Astrocyte (in vitro differentiated cells and primary cell): ENCODE results near the gene MYL6. TPM values are rescaled to one million over a fixed set of nuclear protein-coding genes. Genes with fewer than 3 reads are reported as not detected.

Experiments used
- DNase-seq: peaks from one replicate; pipeline ENCODE4 v3.0.0-alpha.2; 2010; ENCODE audit warnings: low read depth
- FAIRE-seq: peaks from 2 replicates; lab custom pipeline; 2011; peaks lifted over from hg19 to GRCh38; lab: Jason Lieb, UNC
- H2AFZ ChIP-seq: 2 replicates; pipeline ENCODE4 v1.6.0; 2012; ENCODE audit warnings: low read depth, low read length, inconsistent platforms
- H3K27ac ChIP-seq: 2 replicates; pipeline ENCODE4 v1.5.1; 2011; ENCODE audit warnings: low read depth, low read length, inconsistent platforms
- H3K27me3 ChIP-seq: 2 replicates; pipeline ENCODE4 v1.6.0; 2011; ENCODE audit warnings: low read length, inconsistent platforms; ENCODE audit not compliant: insufficient read depth
- H3K36me3 ChIP-seq: 2 replicates; pipeline ENCODE4 v1.5.1; 2011; ENCODE audit warnings: low read length, inconsistent platforms; ENCODE audit not compliant: insufficient read depth
- H3K4me1 ChIP-seq: 2 replicates; pipeline ENCODE4 v1.5.1; 2011; ENCODE audit warnings: low read length, inconsistent platforms; ENCODE audit not compliant: insufficient read depth
- H3K4me2 ChIP-seq: 2 replicates; pipeline ENCODE4 v1.6.0; 2012; ENCODE audit warnings: low read length, inconsistent platforms
- H3K4me3 ChIP-seq: 2 replicates; pipeline ENCODE4 v1.5.1; 2011; ENCODE audit warnings: low read depth, mild to moderate bottlenecking, low read length, inconsistent platforms; ENCODE audit not compliant: insufficient read depth
- H3K79me2 ChIP-seq: 2 replicates; pipeline ENCODE4 v1.6.0; 2012; ENCODE audit warnings: mild to moderate bottlenecking, low read length, inconsistent platforms; ENCODE audit not compliant: insufficient read depth
- H3K9ac ChIP-seq: 2 replicates; pipeline ENCODE4 v1.6.0; 2012; ENCODE audit warnings: mild to moderate bottlenecking, low read length, inconsistent platforms
- H3K9me3 ChIP-seq: 2 replicates; pipeline ENCODE4 v1.5.1; 2012; ENCODE audit warnings: low read depth, mild to moderate bottlenecking, low read length, inconsistent platforms; ENCODE audit not compliant: insufficient read depth
- H4K20me1 ChIP-seq: 2 replicates; pipeline ENCODE4 v1.6.0; 2012; ENCODE audit warnings: low read length, inconsistent platforms; ENCODE audit not compliant: insufficient read depth
- H3K27ac Mint-ChIP-seq: one replicate; pipeline ENCODE4 v1.8.0; 2021; ENCODE audit warnings: mild to moderate bottlenecking, mixed read lengths; ENCODE audit not compliant: unreplicated experiment
- H3K27me3 Mint-ChIP-seq: one replicate; pipeline ENCODE4 v1.8.0; 2021; ENCODE audit warnings: low read depth, mixed read lengths; ENCODE audit not compliant: unreplicated experiment
- H3K36me3 Mint-ChIP-seq: one replicate; pipeline ENCODE4 v1.8.0; 2021; ENCODE audit warnings: low read depth, mixed read lengths; ENCODE audit not compliant: unreplicated experiment
- H3K4me1 Mint-ChIP-seq: one replicate; pipeline ENCODE4 v1.8.0; 2021; ENCODE audit warnings: low read depth, mixed read lengths; ENCODE audit not compliant: unreplicated experiment
- H3K4me3 Mint-ChIP-seq: one replicate; pipeline ENCODE4 v1.8.0; 2021; ENCODE audit warnings: mild to moderate bottlenecking, moderate library complexity, mixed read lengths; ENCODE audit not compliant: unreplicated experiment
- H3K9me3 Mint-ChIP-seq: one replicate; pipeline ENCODE4 v1.8.0; 2021; ENCODE audit warnings: mild to moderate bottlenecking, mixed read lengths; ENCODE audit not compliant: unreplicated experiment
- CTCF ChIP-seq: IDR thresholded peaks from 2 replicates; pipeline ENCODE4 v1.5.1; 2011; ENCODE audit warnings: low read depth, mild to moderate bottlenecking, inconsistent platforms, low read length, moderate library complexity; ENCODE audit not compliant: insufficient read depth
- EZH2 ChIP-seq: IDR thresholded peaks from 2 replicates; pipeline ENCODE4 v1.6.1; 2012; ENCODE audit warnings: mild to moderate bottlenecking, low read length, inconsistent platforms; ENCODE audit not compliant: insufficient read depth
- total RNA-seq: library from RNA; stranded (reverse); gene quantifications from 2 replicates; pipeline ENCODE4 v1.2.1, GENCODE V29; 2021

Gene MYL6
- total RNA-seq, 1 donor from 2014 or later = 2,685 TPM

- H3K9me3 ChIP-seq = no peaks in the 10 kb centered on the region
- H3K79me2 ChIP-seq = peaks cover 27% of the 10 kb centered on the region
- peak overlapping the region; percentile 98 for H3K4me2 ChIP-seq
- H3K4me1 Mint-ChIP-seq = peaks cover 22% of the 10 kb centered on the region
- H3K36me3 Mint-ChIP-seq = peaks cover 20% of the 10 kb centered on the region
- H3K4me1 ChIP-seq = peaks cover 24% of the 10 kb centered on the region
- peak overlapping the region; percentile 99 for H3K4me3 ChIP-seq
- H3K36me3 ChIP-seq = peaks cover 5% of the 10 kb centered on the region
- H2AFZ ChIP-seq = no peak overlapping the region
- peak overlapping the region; percentile 96 for H3K4me3 Mint-ChIP-seq
- peak overlapping the region; percentile 93 for H3K27ac Mint-ChIP-seq
- peaks cover 11% of the 10 kb centered on the region for H4K20me1 ChIP-seq
- H3K9me3 Mint-ChIP-seq = no peaks in the 10 kb centered on the region
- FAIRE-seq = no peak
- H3K9ac ChIP-seq = peak overlapping the region; percentile 98
- peak; percentile 82 for DNase-seq
- H3K27me3 Mint-ChIP-seq = no peaks in the 10 kb centered on the region
- H3K27me3 ChIP-seq = no peaks in the 10 kb centered on the region
- H3K27ac ChIP-seq = peak overlapping the region; percentile 69
- TF ChIP-seq EZH2 (no peak), CTCF (peak; percentile 74)
These were observed 38.8 kb upstream of the MYL6 start for GRCh38 chr12:56119361-56119796.

GRCh38 chr12:56120158-56120846 lies 37.9 kb upstream of the MYL6 start:
- Mint-ChIP-seq H3K4me1 (peaks cover 22% of the 10 kb centered on the region), H3K27me3 (no peaks in the 10 kb centered on the region), H3K27ac (peak overlapping the region; percentile 74), H3K9me3 (no peaks in the 10 kb centered on the region), H3K36me3 (peaks cover 19% of the 10 kb centered on the region), H3K4me3 (peak overlapping the region; percentile 96)
- Histone ChIP-seq H3K9ac (peak overlapping the region; percentile 98), H3K4me3 (no peak overlapping the region), H3K4me1 (peaks cover 23% of the 10 kb centered on the region), H3K79me2 (peaks cover 27% of the 10 kb centered on the region), H3K4me2 (peak overlapping the region; percentile 98), H3K9me3 (no peaks in the 10 kb centered on the region), H3K36me3 (peaks cover 5% of the 10 kb centered on the region), H3K27ac (peak overlapping the region; percentile 61), H4K20me1 (peaks cover 11% of the 10 kb centered on the region), H3K27me3 (no peaks in the 10 kb centered on the region), H2AFZ (no peak overlapping the region)
- FAIRE-seq (no peak), DNase-seq (peak; percentile 38)
- TF ChIP-seq EZH2 = no peak
- no peak for TF ChIP-seq CTCF
